Measurements from ENCODE around the gene DUSP15. TPM values are rescaled to one million over a fixed set of nuclear protein-coding genes. Genes with fewer than 3 reads are reported as not detected.

Gene DUSP15
- total RNA-seq: 8.6 TPM

GRCh38 chr20:31869942-31870725 is at the start of gene DUSP15, which contains the start of gene TTLL9:
Gene DUSP15 (minus strand): TSS chr20:31870527. CDS start chr20:31870337, 190 bp downstream.
Gene TTLL9 (plus strand): TSS chr20:31870634. CDS start chr20:31871127, 493 bp downstream.
- peak in 2 of 3 donors; percentile 37 to 42 for DNase-seq (ENCODE audit: low read depth in 2 of 3, low spot score in 2 of 3)

- no peak for DNase-seq (ENCODE audit: low read depth in 2 of 3, low spot score in 2 of 3)
Observed at GRCh38 chr20:31919410-31920155, 49.3 kb upstream of the DUSP15 start.

- DNase-seq (ENCODE audit: low read depth in 2 of 3, low spot score in 2 of 3): no peak
Observed at GRCh38 chr20:31918466-31919105, 48.3 kb upstream of the DUSP15 start.

GRCh38 chr20:31917962-31918412 is 47.7 kb upstream of the DUSP15 start:
- DNase-seq (ENCODE audit: low read depth in 2 of 3, low spot score in 2 of 3): peak in 2 of 3 donors; percentile 18 to 65

GRCh38 chr20:31916708-31917107 is 46.4 kb upstream of the DUSP15 start:
- DNase-seq (ENCODE audit: low read depth in 2 of 3, low spot score in 2 of 3): no peak

GRCh38 chr20:31915491-31916280 is 45.4 kb upstream of the DUSP15 start:
- no peak for DNase-seq (ENCODE audit: low read depth in 2 of 3, low spot score in 2 of 3)

- no peak for DNase-seq (ENCODE audit: low read depth in 2 of 3, low spot score in 2 of 3)
Observed at GRCh38 chr20:31914170-31914569, 43.8 kb upstream of the DUSP15 start.

DNA sequence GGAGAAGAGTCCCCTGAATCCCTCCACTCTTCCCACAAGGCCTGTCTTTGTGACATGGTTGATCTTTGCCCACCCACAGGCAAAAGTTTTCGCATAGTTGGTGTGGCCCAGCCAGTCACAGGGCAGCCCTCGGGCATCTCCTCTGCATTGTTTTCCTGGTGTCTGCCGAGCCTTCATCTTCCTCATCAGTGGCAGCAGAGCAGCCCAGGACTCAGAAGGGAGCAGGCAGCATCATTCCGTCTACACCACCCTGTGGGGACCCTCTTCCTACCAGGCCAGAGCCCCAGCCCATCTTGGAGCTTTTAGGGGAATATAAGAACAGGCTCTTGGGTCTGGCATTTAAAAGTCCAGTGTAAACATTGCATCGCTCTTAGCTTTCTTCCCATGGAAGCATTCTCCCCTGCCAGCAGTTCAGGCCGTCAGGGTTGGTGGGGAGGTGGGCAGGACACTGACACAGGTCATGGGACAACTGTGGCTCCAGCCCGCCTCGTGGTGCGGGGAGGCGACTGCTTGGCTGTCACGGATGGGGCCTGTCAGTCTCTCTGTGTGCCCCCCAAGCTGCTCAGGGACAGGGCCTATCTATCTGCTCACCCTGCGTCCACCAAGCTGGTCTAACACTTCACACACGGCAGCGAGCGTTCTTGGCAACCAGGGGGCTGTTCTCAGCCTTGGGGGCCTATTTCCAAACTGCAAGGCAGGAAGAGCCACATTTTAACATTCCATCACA is 43.3 kb upstream of the DUSP15 start:
- no peak for DNase-seq (ENCODE audit: low read depth in 2 of 3, low spot score in 2 of 3)

DNA sequence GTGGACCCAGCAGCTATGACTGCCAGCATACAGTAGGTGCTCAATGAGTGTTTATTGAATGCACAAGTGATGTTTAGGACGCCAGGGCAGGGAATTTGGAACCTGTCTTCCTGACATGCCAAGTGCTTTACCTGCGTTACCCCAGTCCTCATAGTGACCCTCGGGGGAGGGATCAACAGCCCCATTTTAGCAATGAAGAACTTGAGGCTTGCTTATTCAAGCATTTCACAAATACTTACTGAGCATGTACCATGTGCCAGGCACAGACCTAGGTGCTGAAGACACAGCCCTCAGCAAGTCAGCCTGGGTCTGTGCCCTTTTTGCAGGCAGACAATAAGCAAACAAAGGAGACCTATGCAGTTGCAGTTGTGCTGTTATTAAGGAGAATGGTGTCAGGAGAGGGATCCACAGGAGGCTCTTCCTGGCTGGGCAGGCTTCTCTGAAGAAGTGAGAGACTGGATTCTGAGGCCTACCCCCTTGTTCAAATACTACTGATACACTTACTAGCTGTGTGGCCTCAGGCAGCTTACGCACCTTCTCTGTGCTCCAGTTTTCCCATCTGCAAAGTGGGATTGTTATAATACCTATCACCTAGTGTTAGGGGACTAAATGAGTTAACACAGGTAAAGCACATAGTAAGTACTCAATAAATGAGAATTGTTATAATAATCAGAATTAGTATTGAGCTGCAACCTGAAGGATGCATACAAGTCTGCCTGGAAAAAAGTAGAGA is 39.9 kb upstream of the DUSP15 start:
- no peak for DNase-seq (ENCODE audit: low read depth in 2 of 3, low spot score in 2 of 3)

DNA sequence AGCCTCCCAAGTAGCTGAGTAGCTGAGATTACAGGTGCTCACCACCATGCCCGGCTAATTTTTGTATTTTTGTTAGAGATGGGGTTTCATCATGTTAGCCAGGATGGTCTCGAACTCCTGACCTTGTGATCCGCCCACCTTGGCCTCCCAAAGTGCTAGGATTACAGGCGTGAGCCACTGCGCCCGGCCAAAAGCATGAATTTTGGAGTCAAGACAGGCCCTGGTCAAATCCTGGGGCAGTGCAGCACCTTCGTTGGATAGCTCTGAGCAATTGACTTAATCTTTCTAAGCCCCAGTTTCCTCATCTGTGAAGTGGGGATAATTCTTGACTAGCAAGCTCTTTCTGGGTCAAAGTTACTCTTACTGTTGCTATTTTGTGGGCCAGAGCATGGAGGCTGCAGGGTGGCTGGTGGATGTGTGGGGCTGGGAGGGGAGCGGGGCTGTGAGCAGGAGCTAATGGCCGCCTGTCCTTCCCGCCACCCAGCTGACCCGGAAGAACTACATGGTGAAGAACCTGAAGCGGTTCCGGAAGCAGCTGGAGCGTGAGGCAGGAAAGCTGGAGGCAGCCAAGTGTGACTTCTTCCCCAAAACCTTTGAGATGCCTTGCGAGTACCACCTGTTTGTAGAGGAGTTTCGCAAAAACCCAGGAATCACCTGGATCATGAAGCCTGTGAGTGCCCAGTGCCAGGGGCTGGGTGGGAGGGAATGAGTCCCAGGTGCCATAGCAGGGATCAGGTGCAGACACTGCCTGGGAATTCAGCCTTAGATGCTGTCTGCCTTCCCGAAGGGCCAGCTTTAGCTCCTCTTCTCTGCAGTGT is 39.1 kb upstream of the DUSP15 start:
- no peak for DNase-seq (ENCODE audit: low read depth in 2 of 3, low spot score in 2 of 3)

DNA sequence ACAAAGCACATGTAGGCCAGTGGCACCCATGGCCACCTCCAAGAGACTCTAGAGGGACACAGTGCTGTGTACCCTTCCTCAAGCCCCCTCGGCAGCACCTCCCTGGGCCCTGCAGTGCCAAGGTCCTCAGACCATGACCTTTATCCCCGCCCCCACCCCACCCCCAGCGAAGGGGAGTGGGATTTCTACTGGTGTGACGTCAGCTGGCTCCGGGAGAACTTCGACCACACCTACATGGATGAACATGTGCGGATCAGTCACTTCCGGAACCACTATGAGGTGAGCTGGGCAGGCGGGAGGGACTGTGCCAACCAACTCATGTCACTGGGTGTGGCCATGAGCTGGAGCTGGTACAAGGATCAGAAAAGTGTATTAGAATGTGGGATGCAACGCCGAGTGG is 38.1 kb upstream of the DUSP15 start:
- DNase-seq (ENCODE audit: low read depth in 2 of 3, low spot score in 2 of 3): no peak

DNA sequence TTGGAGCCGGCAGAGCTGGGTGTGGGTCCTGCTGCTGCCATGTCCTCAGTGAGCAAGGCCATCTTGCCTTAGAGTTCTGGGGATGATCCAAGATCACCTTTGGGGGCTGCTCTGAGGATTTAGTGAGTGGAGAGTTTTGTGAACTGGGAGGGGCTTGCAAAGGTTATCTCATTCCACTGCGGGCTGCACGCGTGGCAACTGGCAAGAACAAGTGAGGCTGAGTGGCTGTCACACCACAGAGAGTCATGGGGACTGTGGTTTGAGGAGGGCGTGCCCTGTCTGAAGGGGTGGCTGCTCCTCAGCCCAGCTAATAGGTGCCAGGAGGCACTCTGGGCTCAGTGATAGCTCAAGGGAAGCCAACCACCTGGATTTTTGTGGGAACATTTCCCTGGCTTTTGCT is 37.7 kb upstream of the DUSP15 start:
- DNase-seq (ENCODE audit: low read depth in 2 of 3, low spot score in 2 of 3): peak in 2 of 3 donors; percentile 33 to 35

DNA sequence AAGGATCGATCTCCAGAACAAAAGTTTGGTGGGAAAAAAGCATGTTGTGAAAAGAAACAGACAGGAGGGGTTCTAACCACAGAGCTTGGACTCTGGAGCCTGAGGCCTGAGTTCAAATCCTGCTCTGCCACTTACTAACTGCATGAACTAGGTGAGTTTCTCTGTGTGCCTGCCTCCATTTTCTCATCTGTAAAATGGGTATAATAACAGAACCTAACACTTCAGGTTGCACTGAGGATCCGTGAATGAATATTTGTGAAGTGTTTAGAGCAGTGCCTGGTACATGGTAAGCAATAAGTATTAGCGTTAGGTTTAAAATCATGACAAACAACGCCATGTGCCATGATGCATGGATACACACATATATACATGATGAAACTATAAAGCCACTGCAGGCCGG is 36.7 kb upstream of the DUSP15 start:
- no peak for DNase-seq (ENCODE audit: low read depth in 2 of 3, low spot score in 2 of 3)

GRCh38 chr20:31906001-31906400 is 35.7 kb upstream of the DUSP15 start:
- DNase-seq (ENCODE audit: low read depth in 2 of 3, low spot score in 2 of 3): no peak

DNA sequence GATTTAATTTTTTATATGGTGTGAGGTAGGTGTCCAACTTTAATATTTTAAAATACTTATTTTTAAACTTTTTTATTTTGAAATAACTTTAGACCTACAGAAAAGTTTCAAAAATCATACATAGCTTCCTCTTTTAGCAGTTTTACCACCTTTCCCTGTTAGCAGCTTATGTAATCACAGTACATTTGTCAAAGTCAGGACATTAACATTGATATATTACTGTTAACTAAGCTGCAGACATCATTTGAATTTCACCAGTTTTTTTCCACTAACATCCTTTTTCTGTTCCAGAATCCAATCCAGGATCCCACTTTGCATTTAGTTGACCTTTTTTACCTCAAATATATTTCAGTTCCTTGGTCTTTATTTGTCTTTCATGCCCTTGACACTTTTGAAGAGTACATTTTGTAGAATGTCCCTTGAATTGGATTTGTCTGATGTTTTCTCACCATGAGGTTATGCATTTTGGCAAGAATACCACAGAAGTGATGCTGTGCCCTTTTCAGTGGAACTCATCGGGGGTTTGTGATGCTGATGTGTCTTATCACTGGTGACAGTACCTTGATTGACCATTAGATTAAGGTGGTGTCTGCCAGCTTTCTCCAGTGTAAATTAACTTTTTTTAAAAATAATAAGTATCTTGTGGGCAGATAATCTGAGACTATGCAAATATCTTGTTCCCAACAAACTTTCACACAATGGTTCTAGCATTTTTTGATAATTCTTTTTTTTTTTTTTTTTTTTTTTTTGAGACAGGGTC is 33.5 kb upstream of the DUSP15 start:
- peak in 1 of 3 donors; percentile 41 for DNase-seq (ENCODE audit: low read depth in 2 of 3, low spot score in 2 of 3)

GRCh38 chr20:31901615-31902014 is 31.3 kb upstream of the DUSP15 start:
- no peak for DNase-seq (ENCODE audit: low read depth in 2 of 3, low spot score in 2 of 3)

- DNase-seq (ENCODE audit: low read depth in 2 of 3, low spot score in 2 of 3): no peak
Observed at GRCh38 chr20:31897541-31897940, 27.2 kb upstream of the DUSP15 start.

DNA sequence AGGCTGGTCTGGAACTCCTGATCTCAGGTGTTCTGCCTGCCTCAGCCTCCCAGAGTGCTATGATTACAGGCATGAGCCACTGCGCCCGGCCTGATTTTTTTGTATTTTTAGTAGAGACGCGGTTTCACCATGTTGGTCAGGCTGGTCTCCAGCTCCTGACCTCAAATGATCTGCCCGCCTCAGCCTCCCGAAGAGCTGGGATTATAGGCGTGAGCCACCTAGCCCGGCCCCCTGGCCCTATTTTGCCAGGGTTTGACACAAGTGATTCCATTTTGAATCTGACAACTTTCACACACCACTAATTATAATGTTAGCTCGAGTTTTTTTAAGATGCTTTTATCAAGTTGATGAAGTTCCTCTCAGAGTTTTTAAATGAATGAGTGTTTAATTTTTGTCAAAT is 25.7 kb upstream of the DUSP15 start:
- DNase-seq (ENCODE audit: low read depth in 2 of 3, low spot score in 2 of 3): no peak
